SU-DHL-6 (cell line): Measurements from ENCODE around the gene GPR89B.
"Not testable (repeated sequence)": the region's sequence is repeated elsewhere in the genome, so short reads cannot be mapped to it uniquely, and the experiment has no call there.

Experiments used
- H2AFZ ChIP-seq: fragments of 200-600 bp; sonication (generic); 2 replicates; pipeline ENCODE4 v1.6.1; 2014; ENCODE audit warnings: low read depth, mild to moderate bottlenecking, moderate library complexity, mixed read lengths, antibody characterized with exemption, low read length; ENCODE audit not compliant: severe bottlenecking
- H3F3A ChIP-seq: fragments of 200-600 bp; shearing (Covaris generic); 2 replicates; pipeline ENCODE4 v1.6.0; 2016; ENCODE audit warnings: antibody characterized with exemption, mild to moderate bottlenecking; ENCODE audit not compliant: insufficient read depth
- H3K27ac ChIP-seq: fragments of 200-600 bp; sonication (generic); 2 replicates; pipeline ENCODE4 v1.5.1; 2016; ENCODE audit warnings: low read depth, mild to moderate bottlenecking, low read length, moderate library complexity, mixed read lengths
- H3K27me3 ChIP-seq: fragments of 200-600 bp; sonication (generic), shearing (Covaris generic); 2 replicates; pipeline ENCODE4 v1.6.0; 2014; ENCODE audit warnings: mild to moderate bottlenecking, low read length
- H3K36me3 ChIP-seq: fragments of 200-600 bp; sonication (generic); 2 replicates; pipeline ENCODE4 v1.6.1; 2014; ENCODE audit warnings: mild to moderate bottlenecking, low read length, mixed read lengths
- H3K4me2 ChIP-seq: fragments of 300-600, 200-600 bp; shearing (Covaris generic), sonication (generic); 2 replicates; pipeline ENCODE4 v1.6.0; 2014; ENCODE audit warnings: low read length, low read depth, mild to moderate bottlenecking; ENCODE audit not compliant: poor library complexity, severe bottlenecking
- H3K4me3 ChIP-seq: fragments of 200-600 bp; sonication (generic); 2 replicates; pipeline ENCODE4 v1.5.1; 2014; ENCODE audit warnings: antibody characterized with exemption, low read length, mild to moderate bottlenecking, mixed read lengths; ENCODE audit not compliant: insufficient read depth, poor library complexity, severe bottlenecking
- H3K79me2 ChIP-seq: fragments of 200-600 bp; sonication (generic); 2 replicates; pipeline ENCODE4 v1.6.1; 2014; ENCODE audit warnings: mild to moderate bottlenecking, low read length, moderate library complexity; ENCODE audit not compliant: insufficient read depth
- H3K9ac ChIP-seq: fragments of 200-600 bp; sonication (generic); 2 replicates; pipeline ENCODE4 v1.7.0; 2014; ENCODE audit warnings: mild to moderate bottlenecking, low read length
- H3K9me2 ChIP-seq: fragments of 200-600 bp; sonication (generic); replicated peaks from 2 replicates; pipeline ENCODE4 v1.6.1; 2014; ENCODE audit warnings: low read length; ENCODE audit not compliant: insufficient read depth
- H3K9me3 ChIP-seq: fragments of 200-600 bp; sonication (generic); 2 replicates; pipeline ENCODE4 v1.6.1; 2014; ENCODE audit warnings: low read length, mixed read lengths; ENCODE audit not compliant: insufficient read depth
- H4K20me1 ChIP-seq: fragments of 200-600 bp; sonication (generic); 2 replicates; pipeline ENCODE4 v1.6.1; 2014; ENCODE audit warnings: low read depth, mild to moderate bottlenecking, antibody characterized with exemption, low read length, moderate library complexity, mixed read lengths

Gene GPR89B

DNA sequence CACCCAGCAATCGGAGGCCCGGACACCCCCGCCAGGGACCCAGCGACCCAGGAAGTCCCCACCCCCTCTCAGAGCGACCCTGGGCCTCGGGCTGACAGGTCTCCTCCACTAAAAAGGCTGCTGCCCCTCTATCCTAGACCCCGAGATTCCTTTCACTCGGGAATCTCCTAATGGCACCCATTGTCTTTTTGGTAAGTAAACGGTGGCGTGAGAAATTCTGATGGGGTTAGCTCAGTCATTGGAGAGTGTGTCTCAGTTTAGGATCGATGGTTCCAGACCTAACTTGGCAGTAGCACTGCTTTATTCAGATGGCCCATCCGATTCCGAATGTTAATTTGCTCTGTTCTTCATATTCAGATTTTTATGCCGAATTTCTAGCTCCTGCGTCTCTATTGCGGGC, 104.9 kb downstream of the GPR89B start:
- H2AFZ ChIP-seq, H3K79me2 ChIP-seq, H3K4me3 ChIP-seq, H3K9me3 ChIP-seq, H3K36me3 ChIP-seq, H3K27ac ChIP-seq, H3K9me2 ChIP-seq, H4K20me1 ChIP-seq, H3F3A ChIP-seq, H3K4me2 ChIP-seq, H3K27me3 ChIP-seq, H3K9ac ChIP-seq: not testable (repeated sequence)

GRCh38 chr1:148037850-148038461, 109.7 kb downstream of the GPR89B start:
- H3K4me3 ChIP-seq, H3F3A ChIP-seq, H3K36me3 ChIP-seq, H4K20me1 ChIP-seq, H3K27me3 ChIP-seq, H3K9me2 ChIP-seq, H3K79me2 ChIP-seq, H3K9me3 ChIP-seq, H2AFZ ChIP-seq: not testable (repeated sequence)
- Histone ChIP-seq H3K27ac (peak overlapping the region; percentile 70), H3K4me2 (peak overlapping the region; percentile 45), H3K9ac (peak overlapping the region; percentile 37)

- H3K9me2 ChIP-seq, H4K20me1 ChIP-seq, H3K79me2 ChIP-seq, H3K4me3 ChIP-seq, H3F3A ChIP-seq, H2AFZ ChIP-seq, H3K27me3 ChIP-seq, H3K9me3 ChIP-seq, H3K36me3 ChIP-seq: not testable (repeated sequence)
- peak overlapping the region; percentile 70 for H3K27ac ChIP-seq
- peak overlapping the region; percentile 45 for H3K4me2 ChIP-seq
- H3K9ac ChIP-seq = peak overlapping the region; percentile 37
Measured at GRCh38 chr1:148038462-148039333, 110.5 kb downstream of the GPR89B start.
